ENCODE data around the gene KPNB1. TPM values are rescaled to one million over a fixed set of nuclear protein-coding genes. Genes with fewer than 3 reads are reported as not detected.

KPNB1 gene
- total RNA-seq, 2 donors from 2014 or later = 91.4 to 102 TPM

- no peak overlapping the region for H3K27ac ChIP-seq
- H3K4me1 ChIP-seq = peaks cover 0 to 33% of the 10 kb centered on the region in 2 donors
- no peak overlapping the region for H3K4me3 ChIP-seq
- H3K36me3 ChIP-seq = peaks cover 18% of the 10 kb centered on the region
- no peaks in the 10 kb centered on the region for H3K27me3 ChIP-seq
- TF ChIP-seq, protein P1, sequence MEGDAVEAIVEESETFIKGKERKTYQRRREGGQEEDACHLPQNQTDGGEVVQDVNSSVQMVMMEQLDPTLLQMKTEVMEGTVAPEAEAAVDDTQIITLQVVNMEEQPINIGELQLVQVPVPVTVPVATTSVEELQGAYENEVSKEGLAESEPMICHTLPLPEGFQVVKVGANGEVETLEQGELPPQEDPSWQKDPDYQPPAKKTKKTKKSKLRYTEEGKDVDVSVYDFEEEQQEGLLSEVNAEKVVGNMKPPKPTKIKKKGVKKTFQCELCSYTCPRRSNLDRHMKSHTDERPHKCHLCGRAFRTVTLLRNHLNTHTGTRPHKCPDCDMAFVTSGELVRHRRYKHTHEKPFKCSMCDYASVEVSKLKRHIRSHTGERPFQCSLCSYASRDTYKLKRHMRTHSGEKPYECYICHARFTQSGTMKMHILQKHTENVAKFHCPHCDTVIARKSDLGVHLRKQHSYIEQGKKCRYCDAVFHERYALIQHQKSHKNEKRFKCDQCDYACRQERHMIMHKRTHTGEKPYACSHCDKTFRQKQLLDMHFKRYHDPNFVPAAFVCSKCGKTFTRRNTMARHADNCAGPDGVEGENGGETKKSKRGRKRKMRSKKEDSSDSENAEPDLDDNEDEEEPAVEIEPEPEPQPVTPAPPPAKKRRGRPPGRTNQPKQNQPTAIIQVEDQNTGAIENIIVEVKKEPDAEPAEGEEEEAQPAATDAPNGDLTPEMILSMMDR (IDR thresholded peaks at IDR 0.05) = no peak
- H3K9me3 ChIP-seq = no peaks in the 10 kb centered on the region
- no peak for DNase-seq (ENCODE audit: low spot score)
Measured at GRCh38 chr17:47696717-47697642, 47.3 kb downstream of the KPNB1 start.

GRCh38 chr17:47697906-47698711 lies 48.4 kb downstream of the KPNB1 start:
- Histone ChIP-seq H3K27ac (no peak overlapping the region), H3K4me3 (no peak overlapping the region), H3K9me3 (no peaks in the 10 kb centered on the region), H3K36me3 (peaks cover 18% of the 10 kb centered on the region), H3K27me3 (no peaks in the 10 kb centered on the region), H3K4me1 (peaks cover 0 to 27% of the 10 kb centered on the region in 2 donors)
- no peak for DNase-seq (ENCODE audit: low spot score)
- TF ChIP-seq, protein P1 (IDR thresholded peaks at IDR 0.05) = no peak

GRCh38 chr17:47698749-47699535 lies 49.2 kb downstream of the KPNB1 start:
- DNase-seq (ENCODE audit: low spot score) = peak; percentile 71
- H3K27ac ChIP-seq = no peak overlapping the region
- TF ChIP-seq, protein P1 (IDR thresholded peaks at IDR 0.05) = peak; percentile 96 to 98

GRCh38 chr17:47699536-47699840 lies 49.8 kb downstream of the KPNB1 start:
- Histone ChIP-seq H3K36me3 (peaks cover 18% of the 10 kb centered on the region), H3K9me3 (no peaks in the 10 kb centered on the region), H3K27ac (no peak overlapping the region), H3K4me3 (no peak overlapping the region), H3K4me1 (peaks cover 0 to 22% of the 10 kb centered on the region in 2 donors), H3K27me3 (no peaks in the 10 kb centered on the region)
- TF ChIP-seq, protein P1 (IDR thresholded peaks at IDR 0.05) = no peak
- no peak for DNase-seq (ENCODE audit: low spot score)

More at GRCh38 chr17:47698749-47699535, 49.2 kb downstream of the KPNB1 start:
- H3K9me3 ChIP-seq = no peaks in the 10 kb centered on the region
- H3K4me3 ChIP-seq = no peak overlapping the region
- H3K27me3 ChIP-seq = no peaks in the 10 kb centered on the region
- peaks cover 0 to 22% of the 10 kb centered on the region in 2 donors for H3K4me1 ChIP-seq
- H3K36me3 ChIP-seq = peaks cover 18% of the 10 kb centered on the region

Data from right atrium auricular region (tissue), 2 donors.